GM18909 (cell line): ENCODE data around the gene RAD18.

Experiments
- ATAC-seq: cut with Tn5 transposase; IDR thresholded peaks from one replicate; pipeline ENCODE4 v1.9.1; 2021; ENCODE audit warnings: mild to moderate bottlenecking; ENCODE audit not compliant: unreplicated experiment, poor library complexity

RAD18 gene

DNA sequence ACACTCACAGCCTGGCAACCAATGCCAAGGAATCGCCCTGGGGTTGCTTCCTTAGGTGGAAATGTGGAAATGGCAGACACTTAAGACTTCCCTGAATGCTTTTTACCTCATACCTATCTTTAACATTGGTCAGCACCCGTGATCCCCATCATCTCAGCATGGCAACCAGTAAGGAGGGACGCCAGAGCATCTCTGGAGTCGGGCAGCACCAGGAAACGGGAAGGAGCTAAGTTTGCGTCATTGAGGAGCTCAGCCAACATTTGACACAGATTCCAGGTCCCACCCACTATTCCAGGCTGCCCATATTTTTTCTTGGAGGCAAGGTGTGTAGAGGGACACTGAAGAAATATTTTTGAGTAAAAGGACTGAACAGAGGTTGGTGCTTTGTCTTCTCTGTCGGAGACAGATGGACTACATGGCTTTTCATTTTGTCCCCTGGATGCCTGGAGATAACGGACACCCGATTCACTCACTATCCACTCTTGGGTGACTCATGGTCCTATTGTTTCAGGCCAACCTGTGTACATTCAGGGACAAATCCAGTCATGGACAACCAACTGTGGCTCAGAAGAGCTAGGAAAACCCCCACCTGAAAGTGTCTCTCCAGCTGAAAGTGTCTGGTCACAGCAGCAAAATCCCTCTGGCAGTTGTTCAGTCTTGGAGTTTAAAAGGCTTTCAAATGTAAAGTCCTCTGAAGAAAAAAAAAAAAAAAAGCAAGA lies 123.5 kb downstream of the RAD18 start:
- no peak for ATAC-seq

- no peak for ATAC-seq
These were observed 124.4 kb downstream of the RAD18 start for GRCh38 chr3:8838765-8839423.

DNA sequence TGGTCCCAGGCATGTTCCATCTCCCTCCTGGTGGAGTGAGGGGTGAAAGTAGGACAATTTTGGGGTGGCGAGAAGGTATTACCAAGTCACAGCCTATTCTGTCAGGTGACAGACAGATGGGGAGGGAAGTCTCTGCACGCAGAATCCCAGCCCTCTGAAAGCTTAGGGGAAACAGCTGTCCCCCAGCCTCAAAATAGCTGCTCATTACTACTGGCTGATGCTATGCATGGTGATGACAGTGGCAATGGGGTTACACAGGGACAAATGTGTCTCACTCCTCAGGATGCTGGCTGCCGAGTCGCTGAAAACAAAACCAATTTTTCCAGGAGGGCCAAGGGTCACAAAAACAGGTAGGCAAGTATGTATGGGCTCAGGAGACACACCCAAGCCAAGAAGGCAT lies 125.0 kb downstream of the RAD18 start:
- no peak for ATAC-seq

- ATAC-seq: no peak
These were observed 126.1 kb downstream of the RAD18 start for GRCh38 chr3:8837162-8837561.

- ATAC-seq: no peak
These were observed 127.2 kb downstream of the RAD18 start for GRCh38 chr3:8836096-8836495.

DNA sequence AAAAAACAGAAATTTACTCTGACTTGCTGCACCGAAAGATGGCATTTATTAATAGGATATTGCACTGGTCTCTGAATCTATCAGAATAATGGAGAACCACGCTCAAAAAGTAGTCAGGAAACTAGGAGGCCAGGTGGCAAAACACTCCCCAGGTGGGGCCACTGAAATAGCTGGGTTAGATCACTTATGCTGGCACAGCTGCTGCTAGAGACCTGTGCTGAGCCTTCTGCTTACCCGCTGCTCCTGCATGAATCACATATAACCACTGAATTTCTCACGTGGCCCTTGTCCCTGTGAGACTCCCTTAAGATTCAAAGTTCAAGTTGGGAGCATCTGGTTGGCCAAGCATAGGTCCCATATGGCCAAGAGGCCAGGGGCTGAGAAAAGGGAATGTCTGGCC lies 127.9 kb downstream of the RAD18 start:
- no peak for ATAC-seq

- ATAC-seq: no peak
These were observed 128.3 kb downstream of the RAD18 start for GRCh38 chr3:8834974-8835373.

DNA sequence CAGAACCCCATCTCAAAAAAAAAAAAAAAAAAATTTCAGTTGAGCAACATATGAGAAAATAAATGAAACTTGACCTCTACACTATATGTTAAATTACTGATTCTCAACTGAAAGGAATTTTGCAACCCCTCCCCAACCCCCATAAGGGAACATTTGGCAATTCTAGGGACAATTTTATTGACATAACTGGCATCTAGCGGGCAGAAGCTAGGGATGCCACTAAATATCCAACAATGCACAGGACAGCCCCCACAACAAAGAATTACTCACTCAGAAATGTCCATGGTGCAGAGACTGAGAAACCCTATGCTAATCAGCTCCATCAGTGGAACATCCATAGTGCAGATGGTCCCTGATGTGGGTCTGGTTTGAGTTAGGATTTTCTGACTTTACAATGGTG lies 135.6 kb downstream of the RAD18 start:
- no peak for ATAC-seq
